C4-2B (cell line): ENCODE measurements around the gene MTRF1.

Experiments
- H3K27ac ChIP-seq: fragments of 450-650 bp; 2 replicates; pipeline ENCODE4 v1.5.1; 2017
- ZFX ChIP-seq: fragments of 450-650 bp; IDR thresholded peaks from 2 replicates; pipeline ENCODE4 v1.6.1; 2017
- TF ChIP-seq, protein P1 (sequence below): fragments of 450-650 bp; conservative IDR thresholded peaks from 2 replicates; pipeline ENCODE4 v1.5.1; 2017; ENCODE audit warnings: mild to moderate bottlenecking

MTRF1 gene

DNA sequence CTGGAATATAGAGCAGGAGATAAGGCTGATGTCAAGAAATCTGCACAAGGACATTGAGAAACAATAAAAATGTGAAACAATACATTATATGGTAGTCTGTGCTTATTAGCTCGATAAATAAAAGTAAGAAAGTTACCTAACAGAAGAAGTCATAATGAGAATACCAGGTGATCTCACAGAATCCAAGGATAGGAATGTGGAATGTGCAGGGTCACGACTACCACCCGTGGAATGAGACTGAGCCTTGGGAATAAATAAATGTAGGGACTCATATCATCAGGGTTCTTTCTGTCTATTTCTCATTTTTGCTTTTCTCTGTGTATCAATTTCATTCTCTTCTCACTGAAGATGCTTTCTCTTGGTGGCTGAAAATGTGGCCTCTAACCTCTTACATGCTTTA is 43.0 kb downstream of the MTRF1 start:
- TF ChIP-seq, protein P1, sequence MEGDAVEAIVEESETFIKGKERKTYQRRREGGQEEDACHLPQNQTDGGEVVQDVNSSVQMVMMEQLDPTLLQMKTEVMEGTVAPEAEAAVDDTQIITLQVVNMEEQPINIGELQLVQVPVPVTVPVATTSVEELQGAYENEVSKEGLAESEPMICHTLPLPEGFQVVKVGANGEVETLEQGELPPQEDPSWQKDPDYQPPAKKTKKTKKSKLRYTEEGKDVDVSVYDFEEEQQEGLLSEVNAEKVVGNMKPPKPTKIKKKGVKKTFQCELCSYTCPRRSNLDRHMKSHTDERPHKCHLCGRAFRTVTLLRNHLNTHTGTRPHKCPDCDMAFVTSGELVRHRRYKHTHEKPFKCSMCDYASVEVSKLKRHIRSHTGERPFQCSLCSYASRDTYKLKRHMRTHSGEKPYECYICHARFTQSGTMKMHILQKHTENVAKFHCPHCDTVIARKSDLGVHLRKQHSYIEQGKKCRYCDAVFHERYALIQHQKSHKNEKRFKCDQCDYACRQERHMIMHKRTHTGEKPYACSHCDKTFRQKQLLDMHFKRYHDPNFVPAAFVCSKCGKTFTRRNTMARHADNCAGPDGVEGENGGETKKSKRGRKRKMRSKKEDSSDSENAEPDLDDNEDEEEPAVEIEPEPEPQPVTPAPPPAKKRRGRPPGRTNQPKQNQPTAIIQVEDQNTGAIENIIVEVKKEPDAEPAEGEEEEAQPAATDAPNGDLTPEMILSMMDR: no peak
- no peak for TF ChIP-seq ZFX
- no peak overlapping the region for H3K27ac ChIP-seq

DNA sequence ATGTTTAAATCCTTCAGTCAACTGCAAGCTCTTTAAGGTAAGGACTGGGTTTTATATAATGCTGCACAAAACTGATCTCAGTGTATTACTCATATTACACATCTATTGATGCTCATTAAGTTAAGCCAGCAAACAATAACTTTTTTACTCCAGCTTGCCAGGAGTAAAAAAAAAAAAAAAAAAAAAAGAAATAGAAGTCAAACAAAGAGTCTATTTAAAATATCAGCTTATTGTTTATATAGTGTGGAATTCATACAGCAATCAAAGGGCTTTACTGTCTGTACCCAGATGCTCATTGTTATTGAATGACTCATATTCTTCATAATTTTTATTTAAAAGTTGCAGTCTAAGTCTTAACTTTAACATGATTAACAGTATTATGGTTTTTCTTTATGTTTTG is 47.2 kb downstream of the MTRF1 start:
- TF ChIP-seq, protein P1: no peak
- TF ChIP-seq ZFX: no peak

DNA sequence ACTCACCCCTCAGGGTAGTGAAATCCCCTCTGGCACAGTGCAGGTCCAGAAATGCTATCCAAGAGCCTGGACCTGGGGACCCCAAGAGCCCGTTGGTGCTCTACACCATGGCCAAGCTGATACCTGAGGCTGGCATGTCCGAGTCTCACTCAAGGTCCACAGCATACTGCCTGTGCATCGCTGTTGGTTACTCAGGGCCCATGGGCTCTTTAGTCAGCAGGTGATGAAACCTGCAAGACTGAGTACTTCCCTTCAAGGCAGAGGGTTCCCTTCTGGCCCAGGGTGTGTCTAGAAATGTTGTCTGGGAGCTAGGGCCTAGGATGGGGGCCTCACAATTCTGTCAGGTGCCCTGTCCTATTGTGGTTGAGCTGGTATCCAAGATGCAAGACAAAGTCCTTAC is 49.5 kb downstream of the MTRF1 start:
- H3K27ac ChIP-seq: no peak overlapping the region
- no peak for TF ChIP-seq ZFX
- TF ChIP-seq, protein P1: no peak

More for the DNA sequence above, 47.2 kb downstream of the MTRF1 start:
- no peak overlapping the region for H3K27ac ChIP-seq

DNA sequence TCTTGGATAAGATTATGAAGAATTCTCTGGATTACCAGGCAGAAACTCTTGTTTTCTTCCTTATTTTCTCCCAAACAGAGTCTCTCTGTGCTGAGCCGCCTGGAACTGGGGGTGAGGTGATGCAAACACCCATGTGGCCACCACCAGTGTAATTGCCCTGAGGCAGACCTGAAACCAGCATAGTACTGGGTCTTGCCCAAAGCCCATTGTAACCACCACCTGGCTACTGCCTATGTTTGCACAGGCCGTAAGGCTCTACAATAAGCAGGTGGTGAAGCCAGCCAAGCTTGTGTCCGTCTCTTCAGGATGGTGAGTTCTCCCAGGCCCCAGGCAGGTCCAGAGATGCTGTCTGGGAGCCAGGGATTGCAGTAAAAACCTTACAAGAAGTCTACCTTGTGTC is 50.1 kb downstream of the MTRF1 start:
- TF ChIP-seq ZFX: no peak
- TF ChIP-seq, protein P1: no peak
- no peak overlapping the region for H3K27ac ChIP-seq

DNA sequence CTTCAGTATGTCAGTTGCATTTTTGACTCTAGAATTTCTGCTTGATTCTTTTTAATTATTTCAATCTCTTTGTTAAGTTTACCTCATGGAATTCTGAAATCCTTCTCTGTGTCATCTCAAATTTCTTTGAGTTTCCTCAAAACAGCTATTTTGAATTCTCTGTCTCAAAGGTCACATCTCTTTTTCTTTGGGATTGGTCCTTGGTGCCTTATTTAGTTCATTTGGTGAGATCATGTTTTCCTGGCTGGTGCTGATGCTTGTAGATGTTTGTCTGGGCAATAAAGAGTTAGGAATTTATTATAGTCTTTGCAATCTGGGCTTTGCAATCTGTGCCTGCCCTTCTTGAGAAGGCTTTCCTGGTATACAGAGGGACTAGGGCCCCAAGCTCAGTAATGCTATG is 50.5 kb downstream of the MTRF1 start:
- TF ChIP-seq, protein P1: no peak
- no peak for TF ChIP-seq ZFX
- no peak overlapping the region for H3K27ac ChIP-seq

DNA sequence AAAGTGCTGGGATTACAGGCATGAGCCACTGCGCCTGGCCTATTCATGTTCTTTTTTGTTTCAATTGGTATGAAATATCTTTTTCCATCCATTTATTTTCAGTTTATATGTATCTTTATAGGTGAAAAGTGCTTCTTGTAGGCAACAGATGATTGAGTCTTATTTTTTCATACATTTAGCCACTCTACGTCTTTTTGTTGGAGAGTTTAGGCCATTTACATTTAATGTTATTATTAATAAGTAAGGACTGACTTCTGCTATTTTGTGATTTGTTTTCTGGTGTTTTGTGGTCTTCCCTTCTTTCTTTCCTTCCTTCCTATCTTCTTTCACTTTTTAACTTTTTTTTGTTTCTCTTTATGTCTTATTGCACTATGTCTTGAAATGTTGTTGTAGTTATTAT is 52.3 kb downstream of the MTRF1 start:
- TF ChIP-seq ZFX: no peak
- TF ChIP-seq, protein P1: no peak

DNA sequence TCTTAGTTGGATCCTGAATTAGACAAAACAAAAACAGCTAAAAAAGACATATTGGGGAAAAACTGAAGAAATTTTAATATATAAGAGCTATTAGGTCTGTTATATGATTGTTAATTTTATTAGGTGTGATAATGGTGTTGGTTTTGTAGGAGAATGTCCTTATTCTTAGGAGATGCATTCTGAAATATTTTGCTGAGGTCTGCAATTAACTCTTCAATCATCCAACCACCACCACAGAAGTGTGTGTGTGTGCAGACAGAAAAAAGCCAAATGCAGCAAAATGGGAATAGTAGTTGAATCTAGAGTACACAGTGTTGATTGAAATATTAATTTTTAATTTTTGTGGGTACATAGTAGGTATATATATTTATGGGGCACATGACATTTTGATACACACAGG is 56.9 kb downstream of the MTRF1 start:
- no peak for TF ChIP-seq ZFX
- TF ChIP-seq, protein P1: no peak
- H3K27ac ChIP-seq: no peak overlapping the region

More for the DNA sequence above, 52.3 kb downstream of the MTRF1 start:
- no peak overlapping the region for H3K27ac ChIP-seq
